CD4-positive, alpha-beta T cell (primary cell): ENCODE data around the gene SCAPER. TPM values are rescaled to one million over a fixed set of nuclear protein-coding genes. Genes with fewer than 3 reads are reported as not detected.

Source experiments
- ATAC-seq: fragments of 200-7000 bp; cut with Tn5 transposase; one replicate; pipeline ENCODE4 v1.10.0; 2022; ENCODE audit warnings: mild to moderate bottlenecking; ENCODE audit not compliant: poor library complexity
- CTCF ChIA-PET: fragments of 350-600 bp; sonication (Branson Sonifier 250); formaldehyde crosslinking; loops from one replicate; lab custom pipeline; 2021; ENCODE audit warnings: antibody characterized with exemption, inconsistent platforms; lab: Charles Lee
- POLR2A ChIA-PET: fragments of 350-600 bp; sonication (Branson Sonifier 250); formaldehyde crosslinking; loops from one replicate; lab custom pipeline; 2021; ENCODE audit warnings: antibody characterized with exemption, inconsistent platforms; lab: Charles Lee
- DNase-seq, 14 experiments: peaks; one replicate each; pipeline ENCODE4 v3.0.0-alpha.2; 2013 to 2020; ENCODE audit warnings: mixed read lengths in 2 of 14
- H3K27ac ChIP-seq, 2 donors: one replicate each; pipeline versions ENCODE4 v1.5.1 to v1.7.0; 2013; ENCODE audit warnings: low read length in 2 of 2, low read depth in 1 of 2, mild to moderate bottlenecking in 1 of 2
- H3K27me3 ChIP-seq, 2 experiments: 1 replicate in 1 of 2; 2 replicates in 1 of 2; pipeline versions ENCODE4 v1.6.1 to v1.7.0; 2013; ENCODE audit warnings: low read length in 2 of 2, control low read depth in 1 of 2, mild to moderate bottlenecking in 1 of 2, moderate library complexity in 1 of 2; ENCODE audit not compliant: insufficient read depth in 2 of 2, control insufficient read depth in 1 of 2
- H3K36me3 ChIP-seq: one replicate; pipeline ENCODE4 v1.6.1; 2013; ENCODE audit warnings: low read length, control low read depth; ENCODE audit not compliant: insufficient read depth
- H3K4me1 ChIP-seq: one replicate; pipeline ENCODE4 v1.6.1; 2013; ENCODE audit warnings: low read length, control low read depth; ENCODE audit not compliant: insufficient read depth
- H3K4me3 ChIP-seq: one replicate; pipeline ENCODE4 v1.5.1; 2013; ENCODE audit warnings: mild to moderate bottlenecking, low read length, moderate library complexity
- H3K9me3 ChIP-seq, 2 experiments: 1 replicate in 1 of 2; 2 replicates in 1 of 2; pipeline versions ENCODE4 v1.6.1 to v1.7.0; 2013; ENCODE audit warnings: low read length in 2 of 2, mild to moderate bottlenecking in 2 of 2, control low read depth in 1 of 2, moderate library complexity in 1 of 2; ENCODE audit not compliant: control insufficient read depth in 1 of 2, insufficient read depth in 1 of 2
- H3K27ac Mint-ChIP-seq: one replicate; pipeline ENCODE4 v1.8.0; 2020; ENCODE audit warnings: mixed read lengths
- H3K27me3 Mint-ChIP-seq: one replicate; pipeline ENCODE4 v1.8.0; 2021; ENCODE audit warnings: mixed read lengths
- H3K36me3 Mint-ChIP-seq: one replicate; pipeline ENCODE4 v1.8.0; 2021; ENCODE audit warnings: low read depth, mixed read lengths
- H3K4me1 Mint-ChIP-seq: one replicate; pipeline ENCODE4 v1.8.0; 2021; ENCODE audit warnings: low read depth, mixed read lengths
- H3K4me3 Mint-ChIP-seq: one replicate; pipeline ENCODE4 v1.8.0; 2020; ENCODE audit warnings: mild to moderate bottlenecking, mixed read lengths
- H3K9me3 Mint-ChIP-seq: one replicate; pipeline ENCODE4 v1.8.0; 2020; ENCODE audit warnings: mixed read lengths
- intact Hi-C, 2 experiments: fragments of 100-400 bp; cut with DNase I in 1 of 2; cut with micrococcal nuclease in 1 of 2; formaldehyde crosslinking; loops; one replicate each; pipeline versions ENCODE4 v1.15.1 to v1.9.0; 2023 to 2025; cut with DNase I, micrococcal nuclease
- total RNA-seq, 174 experiments: library from RNA in 2 of 174; stranded (reverse) in 2 of 174; gene quantifications; one replicate each; pipeline ENCODE4 v1.2.3 and lab custom pipeline; 2021 to 2026
- TF ChIP-seq, protein P1 (sequence below): fragments of 200-600 bp; IDR thresholded peaks from one replicate; pipeline ENCODE4 v1.8.0; 2022; ENCODE audit warnings: antibody characterized with exemption, mild to moderate bottlenecking

The SCAPER gene
- total RNA-seq, 2 experiments from 2014 or later: 40.3 to 41.2 TPM

DNA sequence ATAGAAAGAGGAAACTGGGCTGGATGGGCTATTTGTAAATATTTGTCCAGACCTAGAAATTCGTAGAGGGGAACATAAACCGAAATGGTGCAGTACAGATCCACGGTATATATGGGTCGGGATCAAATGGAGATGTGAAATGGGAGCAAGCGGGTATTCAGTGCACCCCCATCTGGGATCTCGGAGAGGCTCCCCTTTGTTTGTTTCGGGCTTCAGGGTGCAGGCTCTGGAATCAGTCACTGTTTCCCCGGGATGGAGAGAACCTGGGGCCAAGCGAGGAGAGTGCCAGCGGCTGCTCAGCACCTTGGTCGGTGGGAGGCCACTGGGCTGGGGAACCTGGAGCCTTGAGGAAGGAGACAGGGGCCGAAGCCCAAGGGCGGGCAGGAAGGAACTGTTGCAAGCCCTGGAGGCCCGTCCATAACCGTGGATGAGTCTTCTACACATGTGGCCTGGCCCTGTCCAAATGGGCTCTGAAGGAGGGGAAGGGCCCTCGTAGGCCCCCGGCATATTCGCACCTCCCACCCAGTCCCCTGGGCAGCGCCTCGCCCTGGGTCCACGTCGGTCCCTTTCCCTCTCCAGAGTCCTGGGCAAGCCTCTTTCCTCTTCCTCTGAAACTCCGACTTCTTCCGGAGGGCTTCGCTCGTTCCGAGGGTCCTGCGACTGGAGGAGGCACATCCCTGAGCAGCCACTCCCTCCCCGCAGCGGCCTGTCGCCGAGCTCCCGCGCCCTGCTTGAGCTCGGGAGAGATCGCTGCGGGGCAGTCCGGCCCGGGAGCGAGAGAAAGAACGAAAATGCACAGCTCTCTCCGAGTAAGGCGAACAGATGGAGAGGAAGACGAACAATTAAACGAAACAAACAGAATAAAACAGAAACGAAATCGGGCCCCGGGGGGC lies 565.6 kb downstream of the SCAPER start:
- peaks cover 83% of the 10 kb centered on the region for H3K4me1 ChIP-seq
- intact Hi-C loops: loop anchor here in 1 of 2 experiments (5.0 kb wide), 1 partner anchor 52 kb away; no protein-coding TSS in a partner anchor
- peak overlapping the region; percentile 46 for H3K4me3 ChIP-seq
- CTCF ChIA-PET: no interaction called here
- Mint-ChIP-seq H3K4me1 (peaks cover 73% of the 10 kb centered on the region), H3K9me3 (no peaks in the 10 kb centered on the region), H3K27ac (no peak overlapping the region), H3K4me3 (peak overlapping the region; percentile 80), H3K36me3 (no peaks in the 10 kb centered on the region), H3K27me3 (peaks cover 90% of the 10 kb centered on the region)
- DNase-seq (peak in 2 of 14 experiments; percentile 32 to 37), ATAC-seq (no peak)
- H3K9me3 ChIP-seq: peaks cover 3 to 68% of the 10 kb centered on the region in 2 experiments
- peaks cover 88 to 98% of the 10 kb centered on the region in 2 experiments for H3K27me3 ChIP-seq
- H3K36me3 ChIP-seq: no peaks in the 10 kb centered on the region
- POLR2A ChIA-PET: interaction anchor here (0.6 kb wide), 1 partner anchor 1612 kb away, joined by 3 read pairs; no protein-coding TSS in a partner anchor
- TF ChIP-seq, protein P1, sequence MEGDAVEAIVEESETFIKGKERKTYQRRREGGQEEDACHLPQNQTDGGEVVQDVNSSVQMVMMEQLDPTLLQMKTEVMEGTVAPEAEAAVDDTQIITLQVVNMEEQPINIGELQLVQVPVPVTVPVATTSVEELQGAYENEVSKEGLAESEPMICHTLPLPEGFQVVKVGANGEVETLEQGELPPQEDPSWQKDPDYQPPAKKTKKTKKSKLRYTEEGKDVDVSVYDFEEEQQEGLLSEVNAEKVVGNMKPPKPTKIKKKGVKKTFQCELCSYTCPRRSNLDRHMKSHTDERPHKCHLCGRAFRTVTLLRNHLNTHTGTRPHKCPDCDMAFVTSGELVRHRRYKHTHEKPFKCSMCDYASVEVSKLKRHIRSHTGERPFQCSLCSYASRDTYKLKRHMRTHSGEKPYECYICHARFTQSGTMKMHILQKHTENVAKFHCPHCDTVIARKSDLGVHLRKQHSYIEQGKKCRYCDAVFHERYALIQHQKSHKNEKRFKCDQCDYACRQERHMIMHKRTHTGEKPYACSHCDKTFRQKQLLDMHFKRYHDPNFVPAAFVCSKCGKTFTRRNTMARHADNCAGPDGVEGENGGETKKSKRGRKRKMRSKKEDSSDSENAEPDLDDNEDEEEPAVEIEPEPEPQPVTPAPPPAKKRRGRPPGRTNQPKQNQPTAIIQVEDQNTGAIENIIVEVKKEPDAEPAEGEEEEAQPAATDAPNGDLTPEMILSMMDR: no peak
- no peak overlapping the region for H3K27ac ChIP-seq

DNA sequence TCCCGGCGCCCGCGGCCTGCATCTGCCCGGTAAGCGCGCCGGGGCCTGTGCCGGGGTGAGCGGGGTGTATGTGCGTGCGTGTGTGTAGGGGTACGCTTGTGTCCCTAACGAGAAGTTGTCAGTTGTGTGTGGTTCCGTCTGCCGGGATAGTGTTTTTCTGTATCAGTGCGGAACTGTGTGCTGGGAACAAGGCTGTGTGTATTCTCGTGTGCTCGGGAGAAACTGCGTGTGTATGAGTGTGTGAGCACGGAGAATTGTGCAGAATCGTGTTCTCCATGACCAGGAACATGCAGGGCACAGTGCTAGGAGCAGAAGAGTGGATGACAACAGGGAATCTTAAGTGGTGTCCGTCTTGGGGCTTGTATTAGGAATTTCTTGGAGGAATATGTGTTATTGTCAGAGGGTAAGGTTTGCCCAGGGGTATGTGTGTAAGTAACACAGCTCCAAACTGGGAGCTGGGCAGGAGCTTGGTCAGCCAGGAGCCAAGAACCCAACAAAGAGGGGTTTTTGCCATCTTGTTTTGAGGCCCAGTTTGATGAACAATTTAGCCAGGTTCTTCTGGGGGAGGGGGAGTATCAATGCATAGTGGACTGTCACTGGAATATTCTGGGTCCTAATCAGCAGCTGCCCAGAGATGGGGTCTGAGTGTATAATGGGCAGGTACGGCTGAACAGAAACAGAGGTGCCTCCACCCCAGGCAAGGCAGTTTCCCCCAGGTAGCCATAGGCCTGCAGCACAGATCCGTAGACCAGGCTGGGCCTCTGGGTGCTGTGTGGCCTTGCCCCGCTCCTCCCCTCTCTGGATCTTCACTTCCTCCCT lies 566.4 kb downstream of the SCAPER start:
- DNase-seq (peak in 2 of 14 experiments; percentile 36 to 43), ATAC-seq (no peak)
- Histone ChIP-seq H3K36me3 (no peaks in the 10 kb centered on the region), H3K9me3 (peaks cover 0 to 69% of the 10 kb centered on the region in 2 experiments), H3K4me1 (peaks cover 83% of the 10 kb centered on the region), H3K27ac (no peak overlapping the region), H3K4me3 (no peak overlapping the region), H3K27me3 (peaks cover 90 to 97% of the 10 kb centered on the region in 2 experiments)
- Mint-ChIP-seq H3K9me3 (no peaks in the 10 kb centered on the region), H3K4me1 (peaks cover 73% of the 10 kb centered on the region), H3K27me3 (peaks cover 90% of the 10 kb centered on the region), H3K27ac (no peak overlapping the region), H3K4me3 (peak overlapping the region; percentile 57), H3K36me3 (no peaks in the 10 kb centered on the region)
- intact Hi-C loops: loop anchor here in 1 of 2 experiments (5.0 kb wide), 1 partner anchor 51 kb away; no protein-coding TSS in a partner anchor
- TF ChIP-seq, protein P1: no peak
- ChIA-PET CTCF (no interaction called here), POLR2A (no interaction called here)

DNA sequence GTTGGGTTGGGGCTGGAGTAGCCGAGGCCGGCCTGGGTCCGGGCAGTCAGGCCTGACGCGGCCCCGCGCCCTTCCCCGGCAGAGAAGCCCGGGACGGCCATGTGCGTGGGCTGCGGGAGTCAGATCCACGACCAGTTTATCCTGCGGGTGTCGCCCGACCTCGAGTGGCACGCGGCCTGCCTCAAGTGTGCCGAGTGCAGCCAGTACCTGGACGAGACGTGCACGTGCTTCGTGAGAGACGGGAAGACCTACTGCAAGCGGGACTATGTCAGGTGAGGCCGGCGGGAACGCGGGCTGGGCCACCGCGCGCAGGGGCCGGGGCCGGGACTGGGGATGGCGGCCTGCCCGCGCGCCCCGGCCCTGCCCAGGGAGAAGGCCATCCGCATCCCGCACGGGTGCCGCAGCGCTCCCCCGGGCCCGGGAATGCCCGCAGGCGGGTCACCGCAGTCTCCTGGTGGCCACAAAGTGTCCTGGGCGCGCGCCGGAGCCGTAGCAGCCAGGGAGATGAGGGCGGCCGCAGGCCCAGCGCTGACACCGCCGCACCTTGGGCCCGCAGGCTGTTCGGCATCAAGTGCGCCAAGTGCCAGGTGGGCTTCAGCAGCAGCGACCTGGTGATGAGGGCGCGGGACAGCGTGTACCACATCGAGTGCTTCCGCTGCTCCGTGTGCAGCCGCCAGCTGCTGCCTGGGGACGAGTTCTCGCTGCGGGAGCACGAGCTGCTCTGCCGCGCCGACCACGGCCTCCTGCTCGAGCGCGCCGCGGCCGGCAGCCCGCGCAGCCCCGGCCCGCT lies 567.2 kb downstream of the SCAPER start:
- TF ChIP-seq, protein P1: no peak
- ChIA-PET CTCF (no interaction called here), POLR2A (no interaction called here)
- Mint-ChIP-seq H3K9me3 (no peaks in the 10 kb centered on the region), H3K27ac (no peak overlapping the region), H3K4me1 (peaks cover 67% of the 10 kb centered on the region), H3K36me3 (no peaks in the 10 kb centered on the region), H3K4me3 (peak overlapping the region; percentile 9), H3K27me3 (peaks cover 90% of the 10 kb centered on the region)
- peak in 3 of 14 experiments; percentile 8 to 61 (median 60) for DNase-seq
- Histone ChIP-seq H3K36me3 (no peaks in the 10 kb centered on the region), H3K9me3 (peaks cover 0 to 69% of the 10 kb centered on the region in 2 experiments), H3K27ac (no peak overlapping the region), H3K4me1 (peaks cover 79% of the 10 kb centered on the region), H3K27me3 (peaks cover 89 to 97% of the 10 kb centered on the region in 2 experiments), H3K4me3 (no peak overlapping the region)
- intact Hi-C loops: loop anchor here in 1 of 2 experiments (5.0 kb wide), 1 partner anchor 51 kb away; no protein-coding TSS in a partner anchor
- ATAC-seq: peak; percentile 18
